Putamen (tissue), 1 donor: ENCODE measurements around the gene VOPP1.

Experiments used
- DNase-seq: peaks from one replicate; pipeline ENCODE4 v3.0.0-alpha.2; 2016; ENCODE audit warnings: low spot score

Gene VOPP1

DNA sequence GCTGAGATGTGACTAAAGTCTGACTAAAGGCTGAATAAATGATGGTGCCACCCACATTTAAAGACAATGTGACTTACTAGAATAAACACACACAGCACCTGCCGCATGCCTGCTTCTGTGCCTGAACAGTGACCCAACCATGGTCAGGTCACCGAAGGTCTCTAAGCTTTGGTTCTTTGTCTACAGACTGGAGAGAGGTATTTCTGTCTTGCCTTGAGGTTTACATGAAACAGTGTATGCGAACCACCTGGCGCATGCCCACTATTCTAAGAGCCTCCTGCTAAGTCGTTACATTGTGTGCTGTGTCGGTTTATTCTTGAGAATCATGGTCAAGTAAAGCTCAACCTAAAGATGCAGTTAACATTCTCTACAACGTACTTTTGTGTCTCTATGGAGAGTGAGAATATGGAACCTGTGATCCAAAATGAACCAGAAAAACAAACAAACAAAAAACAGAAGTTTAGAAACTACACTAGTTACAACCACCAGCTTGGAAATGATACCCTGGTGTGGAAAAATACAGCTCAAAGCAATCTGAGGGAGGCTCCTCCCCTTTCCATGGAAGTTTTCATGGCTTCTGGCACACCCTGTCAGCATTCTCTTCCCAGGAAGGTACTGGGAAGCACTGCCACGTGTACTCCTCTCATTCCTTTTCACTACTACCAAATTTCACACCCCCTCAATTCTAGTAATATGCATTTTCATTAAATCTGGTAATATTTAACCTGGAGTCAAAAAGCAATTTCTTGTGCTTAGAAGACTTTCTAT, 40.0 kb downstream of the VOPP1 start:
- DNase-seq = no peak

DNA sequence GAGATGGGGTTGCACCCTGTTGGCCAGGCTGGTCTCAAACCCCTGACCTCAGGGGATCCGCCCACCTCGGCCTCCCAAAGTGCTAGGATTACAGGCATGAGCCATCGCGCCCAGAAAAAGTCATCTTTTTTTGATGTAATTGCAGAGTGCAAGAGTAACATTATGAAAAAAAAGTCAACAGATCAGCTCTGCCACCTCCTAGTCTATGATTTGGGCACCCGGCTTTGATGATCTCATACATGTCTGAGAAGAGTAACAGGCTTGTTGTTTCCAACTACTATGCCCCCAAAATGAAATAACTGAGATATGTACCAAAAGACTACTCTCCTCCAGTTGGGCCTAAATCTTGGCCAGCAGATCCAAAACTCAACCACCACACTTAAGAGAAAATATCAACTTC, 40.8 kb downstream of the VOPP1 start:
- no peak for DNase-seq

DNA sequence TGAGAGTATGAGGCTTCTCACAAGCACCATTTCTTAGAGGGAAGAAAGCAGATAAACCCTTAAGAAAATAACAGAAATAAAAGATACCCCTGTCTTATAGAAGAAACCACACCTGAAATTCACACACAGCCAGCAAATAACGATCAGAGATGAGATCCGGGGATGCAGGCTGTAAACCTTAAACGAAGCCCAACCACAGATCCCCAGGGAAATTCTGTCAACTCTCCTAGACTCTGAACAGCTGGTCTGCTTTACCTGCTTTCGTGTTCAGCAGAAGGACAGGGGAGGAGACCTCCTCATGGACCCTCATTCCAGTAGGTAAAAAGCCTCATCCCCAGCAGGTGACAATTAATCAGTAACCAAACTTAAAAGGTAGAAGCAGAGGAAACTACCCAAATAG, 45.0 kb downstream of the VOPP1 start:
- no peak for DNase-seq

DNA sequence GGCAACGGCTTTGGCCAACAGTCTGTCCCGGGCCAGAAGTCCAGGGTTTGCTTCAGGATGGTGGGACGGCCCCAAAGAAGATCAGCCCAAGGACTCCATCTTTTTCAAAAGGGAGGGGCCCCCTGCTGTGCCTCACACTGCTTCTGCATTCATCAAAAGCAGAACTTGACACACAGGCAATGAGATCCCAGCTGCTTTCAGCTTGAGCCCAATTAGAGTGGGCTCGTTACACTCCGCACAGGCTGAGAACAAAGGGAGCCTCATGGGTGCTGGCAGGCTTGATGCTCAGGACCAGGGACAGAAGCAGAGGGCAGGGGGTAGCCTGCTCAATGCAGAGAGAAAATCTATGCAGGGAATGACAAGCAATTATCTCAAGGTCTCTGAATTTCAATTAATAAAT, 45.5 kb downstream of the VOPP1 start:
- DNase-seq = peak; percentile 47

DNA sequence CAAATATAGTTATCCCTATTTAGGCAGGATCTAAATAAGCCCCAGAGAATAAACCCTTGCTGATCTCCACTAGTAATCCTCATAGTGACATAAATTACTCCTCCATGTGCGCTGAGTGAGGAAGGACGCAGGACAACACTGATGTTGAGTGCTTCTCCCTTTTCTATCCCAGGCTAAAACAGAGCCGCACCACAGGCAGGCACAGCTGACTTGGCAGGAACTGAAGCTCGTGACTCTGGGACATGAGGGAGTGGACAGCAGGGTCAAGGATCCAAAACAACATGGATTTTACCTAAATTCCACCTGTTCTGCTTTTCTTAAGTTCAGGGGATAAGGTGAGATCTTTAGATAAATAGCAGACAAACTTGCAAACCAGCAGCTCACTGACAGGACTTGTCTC, 46.0 kb downstream of the VOPP1 start:
- peak; percentile 30 for DNase-seq

DNA sequence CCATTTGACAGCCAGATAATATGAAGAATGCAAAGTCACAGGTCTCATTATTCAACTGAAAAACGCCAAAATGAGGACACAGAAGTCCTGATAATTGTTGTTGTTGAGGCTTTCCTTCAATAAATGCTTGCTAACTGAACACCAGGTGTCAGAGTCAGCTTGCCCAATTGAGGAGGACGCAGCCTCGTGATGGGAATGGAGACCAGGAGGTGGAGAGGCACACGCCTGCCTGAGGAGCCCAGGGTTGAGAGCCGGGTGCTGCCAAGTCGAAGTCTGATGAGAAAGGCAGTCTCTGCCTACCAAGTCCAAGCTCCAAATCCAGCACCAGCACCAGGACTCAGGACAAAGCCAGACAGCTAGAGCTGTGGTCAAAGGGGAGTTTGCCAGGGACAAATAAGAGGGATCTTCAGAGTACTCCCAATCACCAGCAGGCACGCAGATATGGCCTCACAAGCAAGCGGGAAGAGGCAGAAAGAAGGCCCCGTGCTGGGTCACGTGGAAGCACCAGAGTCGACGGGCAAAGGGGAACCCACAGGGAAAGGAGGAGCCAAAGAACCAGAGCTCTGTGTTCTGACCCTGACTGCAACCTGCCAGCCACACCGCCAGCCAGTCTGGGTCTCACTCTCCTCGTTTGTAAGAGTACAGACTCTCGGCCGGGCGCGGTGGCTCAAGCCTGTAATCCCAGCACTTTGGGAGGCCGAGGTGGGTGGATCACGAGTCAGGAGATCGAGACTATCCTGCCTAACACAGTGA, 47.6 kb downstream of the VOPP1 start:
- DNase-seq = no peak

DNA sequence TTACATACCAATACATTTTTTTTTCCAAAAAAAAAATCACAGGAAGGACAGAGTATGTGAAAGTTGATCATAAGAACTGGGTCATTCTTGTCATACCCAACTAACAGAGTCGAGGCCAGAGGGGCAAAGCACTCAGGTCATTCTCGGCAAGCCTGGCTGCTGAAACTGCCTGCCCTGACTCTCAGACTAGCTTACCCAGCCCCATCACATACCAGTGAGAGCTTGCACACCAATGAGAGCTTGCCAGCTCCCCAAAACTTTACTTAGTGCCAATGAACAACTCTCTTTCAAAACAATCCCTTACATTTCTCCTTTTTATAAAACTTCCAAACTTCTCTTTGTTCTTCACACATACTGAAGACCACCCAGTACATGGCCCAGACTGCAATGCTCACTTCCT, 48.9 kb downstream of the VOPP1 start:
- DNase-seq = no peak

DNA sequence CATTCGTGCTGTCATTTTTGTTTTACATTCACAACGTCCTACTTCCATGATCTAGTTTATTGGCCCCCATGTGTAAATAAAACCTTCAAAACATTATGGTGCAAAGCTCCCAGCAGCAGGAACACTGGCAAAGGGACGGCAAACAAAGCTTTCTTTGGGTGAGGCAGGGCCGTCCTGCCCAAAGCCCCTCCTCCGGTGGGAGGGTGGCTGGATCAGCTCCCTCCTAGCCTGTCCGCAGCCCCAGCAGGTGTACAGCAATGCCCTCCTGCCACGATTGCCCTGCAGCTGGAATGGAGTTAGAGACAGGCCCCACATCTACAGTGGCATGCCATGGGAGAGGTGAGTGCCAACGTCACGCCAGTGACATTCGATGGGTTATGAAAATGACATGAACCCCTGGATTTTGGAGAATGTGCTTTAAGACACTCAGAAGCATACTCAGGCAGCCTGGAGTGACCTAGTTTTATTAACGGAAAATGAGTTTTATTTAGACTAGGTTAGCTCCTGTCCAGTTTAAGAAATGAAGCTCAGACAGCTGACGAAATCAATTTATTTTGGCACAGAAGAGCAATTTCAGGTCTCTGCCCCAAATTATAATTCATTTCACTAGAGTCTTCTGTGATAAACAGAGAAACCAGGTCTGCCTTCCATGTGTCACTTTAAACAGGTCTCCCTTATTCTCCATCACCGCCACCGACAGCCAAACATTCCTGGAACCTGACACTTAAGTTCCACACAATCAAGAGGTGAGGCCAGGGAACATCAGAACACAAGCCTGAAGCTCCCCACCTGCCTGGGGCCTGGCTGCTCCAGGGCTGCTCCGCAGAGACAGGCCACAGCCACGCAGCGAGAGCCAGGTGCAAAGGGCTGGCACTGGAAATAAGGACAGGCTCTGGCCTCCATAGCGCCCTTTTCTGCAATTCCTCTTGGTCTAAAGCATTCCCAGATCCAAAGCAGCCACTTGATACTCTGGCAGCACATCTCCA, 50.1 kb downstream of the VOPP1 start:
- no peak for DNase-seq

DNA sequence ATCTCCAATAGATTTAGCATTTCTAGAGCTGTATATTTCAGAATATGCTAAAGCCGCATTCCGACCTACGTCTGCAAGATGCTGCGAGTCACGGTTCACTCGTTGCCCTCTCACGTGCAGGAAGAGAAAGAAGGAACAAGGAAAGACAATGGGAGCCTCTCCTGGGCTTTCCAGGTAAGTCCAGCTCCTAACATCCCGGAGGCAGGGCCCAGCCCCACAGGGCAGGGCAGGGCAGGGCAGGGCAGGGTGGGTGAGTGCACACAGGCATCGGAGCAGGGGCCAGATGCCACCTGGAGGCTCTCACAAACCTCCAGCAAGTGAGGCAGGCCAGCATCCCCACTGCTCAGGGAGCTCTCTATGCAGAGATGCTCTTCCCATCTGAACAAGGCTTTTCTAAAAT, 50.8 kb downstream of the VOPP1 start:
- no peak for DNase-seq

DNA sequence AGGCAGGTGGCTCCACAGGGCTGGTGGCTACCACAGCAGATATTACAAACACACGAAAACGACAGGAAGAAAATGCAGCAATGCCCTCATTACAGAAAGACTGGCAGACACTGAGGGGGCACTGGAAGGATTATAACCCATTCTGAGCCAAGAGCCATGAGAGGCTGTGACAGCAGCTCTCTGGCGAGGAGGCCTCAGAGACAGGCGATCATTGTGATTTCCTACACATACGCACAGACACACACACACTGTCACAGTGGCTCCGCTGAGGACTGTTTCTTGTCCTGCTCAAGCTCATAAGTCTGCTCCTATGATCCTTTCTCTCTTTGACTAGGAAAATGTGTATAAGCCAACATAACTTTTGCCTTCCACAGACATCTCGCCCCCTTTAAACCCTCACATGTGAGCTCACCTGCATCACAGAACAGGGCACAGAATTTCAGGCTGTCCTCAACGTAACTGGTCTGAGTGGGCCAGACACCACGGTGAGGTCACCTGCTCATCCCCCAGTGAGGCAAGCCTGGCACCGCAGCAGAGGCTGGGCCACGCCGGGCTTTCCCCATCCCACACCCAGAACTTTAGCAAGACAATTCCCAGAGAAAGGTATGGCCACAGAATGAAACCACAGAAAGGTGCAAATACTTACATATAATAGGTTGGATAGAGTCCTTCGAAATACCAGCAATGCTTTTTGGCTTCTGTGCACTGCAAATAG, 51.7 kb downstream of the VOPP1 start:
- no peak for DNase-seq

DNA sequence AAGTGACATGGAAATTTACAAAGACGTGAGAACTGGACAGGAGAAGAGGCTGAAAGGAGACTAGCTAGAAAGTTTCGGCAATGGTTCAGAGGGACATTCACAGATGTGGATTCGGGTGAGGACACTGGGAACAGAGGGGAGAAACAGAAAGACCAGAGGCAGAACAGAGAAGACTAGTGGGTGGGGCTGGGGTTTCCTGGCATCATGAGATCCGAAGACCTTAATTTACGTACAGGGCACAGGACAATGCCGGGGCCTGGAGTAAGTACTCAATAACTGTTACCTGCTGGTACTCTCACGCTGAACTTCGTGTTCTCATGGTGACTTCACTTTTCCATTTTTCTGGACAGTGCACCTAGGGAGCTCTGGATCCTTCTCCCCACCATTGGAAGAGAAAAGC, 53.5 kb downstream of the VOPP1 start:
- DNase-seq = no peak

DNA sequence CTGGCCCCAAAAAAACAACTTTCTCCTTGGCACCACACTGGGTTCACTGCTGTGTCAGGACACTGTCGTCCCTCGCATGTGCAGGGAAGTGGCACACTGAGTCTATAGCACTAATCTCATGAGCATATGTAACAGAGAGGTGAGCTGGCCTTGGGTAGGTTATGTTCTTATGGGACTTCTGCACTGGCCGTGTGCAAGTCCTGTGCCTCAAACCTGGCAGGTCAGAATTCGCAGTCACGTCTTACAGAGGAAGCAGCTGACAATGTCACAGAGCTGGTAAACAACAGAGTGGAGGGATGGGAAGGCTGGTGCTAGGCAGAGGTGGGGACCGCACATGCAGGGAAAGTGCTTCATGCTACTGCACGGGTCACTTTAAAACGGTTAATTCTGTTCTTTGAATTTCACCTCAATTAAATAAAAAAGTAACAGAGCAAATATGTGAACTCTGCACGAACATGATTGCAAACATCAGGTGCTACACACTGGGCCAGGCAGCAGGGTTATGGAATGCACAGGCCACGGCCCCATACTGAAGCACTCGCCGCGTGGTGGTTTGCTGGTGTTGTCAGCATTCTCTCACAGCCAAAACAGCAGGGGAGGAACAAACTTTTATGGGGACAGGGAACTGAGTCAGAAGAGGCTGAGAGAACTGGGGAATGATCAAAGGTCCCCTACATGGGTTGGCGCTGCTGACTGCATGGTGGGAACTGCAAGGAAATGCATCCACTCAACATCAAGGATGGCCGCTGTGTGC, 54.2 kb downstream of the VOPP1 start:
- DNase-seq = no peak

DNA sequence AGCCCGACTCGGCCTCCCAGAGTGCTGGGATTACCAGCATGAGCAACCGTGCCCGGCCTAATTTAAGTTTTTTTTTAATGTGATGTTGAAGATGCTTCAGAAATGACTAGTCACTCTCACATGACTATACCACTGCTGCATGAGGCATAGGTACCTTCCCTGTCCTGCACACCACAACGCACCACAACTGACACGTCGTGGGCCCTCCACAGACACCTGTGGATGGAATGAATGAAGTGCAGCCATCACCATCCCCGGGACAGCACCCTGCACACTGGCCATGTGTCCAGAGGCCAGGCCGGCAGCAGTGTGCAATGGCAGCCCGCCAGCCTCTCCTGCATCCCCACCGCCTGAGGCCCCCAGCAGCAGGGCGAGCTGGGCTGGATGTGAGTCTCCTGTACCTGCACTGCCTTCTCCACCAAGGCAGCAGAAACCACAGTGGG, 55.1 kb downstream of the VOPP1 start:
- no peak for DNase-seq

DNA sequence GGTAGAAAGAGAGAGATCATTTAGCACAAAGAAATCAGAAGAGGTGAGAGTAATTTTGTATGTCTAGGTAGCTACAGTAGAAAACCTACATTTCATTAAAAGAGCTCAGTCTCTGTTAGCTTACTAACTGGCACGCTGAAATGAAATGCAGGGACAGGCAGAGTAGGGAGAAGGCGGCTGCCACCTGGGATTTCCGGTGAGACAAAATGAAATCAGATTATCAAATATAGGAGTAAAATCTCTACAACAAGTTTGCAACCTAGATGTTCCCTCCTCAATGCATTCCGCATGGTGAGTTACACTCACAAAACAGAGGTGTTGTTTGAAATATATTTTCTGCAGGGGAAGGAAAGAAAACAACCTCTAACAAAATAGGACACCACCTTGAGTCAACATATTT, 55.9 kb downstream of the VOPP1 start:
- no peak for DNase-seq

DNA sequence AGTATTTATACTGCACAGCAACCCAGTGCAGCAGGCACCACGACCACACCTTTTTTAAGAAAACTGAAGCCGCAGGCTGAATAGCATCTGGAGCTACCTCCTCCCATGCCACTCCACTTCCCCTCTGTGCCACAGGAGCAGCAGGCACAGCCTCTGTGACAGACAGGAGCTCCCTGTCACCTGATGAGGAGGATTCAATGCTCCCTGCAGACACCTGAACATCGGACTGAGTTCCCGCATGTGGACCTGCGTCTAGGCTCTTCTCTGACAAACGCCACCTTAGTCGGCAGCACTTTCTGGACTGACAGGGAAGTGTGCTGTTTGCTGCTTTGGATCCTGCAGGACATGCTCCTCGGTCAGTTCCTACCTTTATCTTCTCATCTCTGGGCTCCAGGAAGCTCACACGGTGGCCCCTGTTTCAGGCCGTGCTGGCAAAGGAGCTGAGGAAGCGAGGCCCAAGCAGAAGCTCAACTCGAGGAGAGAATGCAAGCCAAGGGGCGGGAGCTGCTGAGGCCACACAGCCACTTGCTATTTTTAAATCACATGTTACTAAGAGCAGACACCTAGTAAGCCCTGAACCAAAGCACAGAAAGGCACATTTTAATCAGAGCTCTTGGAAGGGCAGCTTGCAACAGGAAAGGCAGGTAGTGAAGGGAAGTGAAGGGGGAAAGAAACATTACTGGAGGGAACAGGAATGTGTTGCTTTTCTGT, 56.6 kb downstream of the VOPP1 start:
- no peak for DNase-seq

DNA sequence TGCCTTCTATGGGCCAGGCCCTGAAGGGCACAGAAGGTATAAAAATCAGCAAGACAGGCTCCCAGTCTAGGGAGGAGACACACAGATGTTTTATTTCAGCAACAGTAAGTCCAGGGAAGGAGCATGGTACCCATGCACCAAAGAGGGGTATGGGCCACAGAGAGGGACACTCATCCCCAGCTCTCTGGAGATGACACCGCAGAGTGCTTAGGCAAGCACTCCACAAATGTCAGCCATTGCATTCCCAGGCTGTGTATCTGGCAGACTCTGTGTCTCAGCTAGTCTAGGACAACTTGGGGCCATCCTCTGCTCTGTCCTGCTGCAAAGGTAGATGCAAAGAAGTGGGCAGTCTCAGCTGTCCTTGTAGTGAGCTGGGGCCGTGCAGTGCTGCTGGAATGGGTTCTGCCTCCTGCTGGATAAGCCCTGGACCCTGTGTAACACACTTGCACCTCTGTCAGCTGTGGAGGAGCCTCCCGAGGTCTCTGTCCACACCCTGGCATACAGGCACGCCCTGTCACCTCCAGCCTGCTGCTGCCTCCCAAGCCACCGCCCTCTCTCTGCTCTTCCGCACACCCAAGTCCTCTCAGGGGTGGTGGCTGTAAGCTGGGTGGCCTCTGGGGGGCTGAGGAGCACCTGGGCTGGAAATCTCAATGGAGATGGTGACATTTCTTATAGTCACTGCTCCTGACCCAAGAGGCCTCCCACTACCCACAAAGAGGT, 57.6 kb downstream of the VOPP1 start:
- DNase-seq = no peak

DNA sequence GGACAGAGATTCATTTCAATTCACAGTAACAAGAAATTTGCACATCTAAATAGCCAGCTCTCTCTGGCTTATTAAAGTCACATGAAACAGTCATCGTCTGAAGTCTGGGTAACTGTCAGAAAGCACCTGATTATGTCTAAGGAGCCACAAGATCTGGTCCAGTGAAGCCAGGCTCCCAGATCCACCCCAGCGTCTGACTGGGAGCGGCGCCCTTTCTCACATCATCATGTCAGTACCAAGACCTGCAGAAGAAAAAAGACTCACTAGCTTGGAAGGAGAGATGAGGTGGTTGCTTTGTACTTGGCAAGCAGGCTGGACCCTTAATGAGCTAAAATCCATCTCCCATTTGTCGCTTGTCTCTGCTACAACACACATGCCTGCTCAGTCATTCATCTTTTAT, 58.4 kb downstream of the VOPP1 start:
- DNase-seq = no peak

DNA sequence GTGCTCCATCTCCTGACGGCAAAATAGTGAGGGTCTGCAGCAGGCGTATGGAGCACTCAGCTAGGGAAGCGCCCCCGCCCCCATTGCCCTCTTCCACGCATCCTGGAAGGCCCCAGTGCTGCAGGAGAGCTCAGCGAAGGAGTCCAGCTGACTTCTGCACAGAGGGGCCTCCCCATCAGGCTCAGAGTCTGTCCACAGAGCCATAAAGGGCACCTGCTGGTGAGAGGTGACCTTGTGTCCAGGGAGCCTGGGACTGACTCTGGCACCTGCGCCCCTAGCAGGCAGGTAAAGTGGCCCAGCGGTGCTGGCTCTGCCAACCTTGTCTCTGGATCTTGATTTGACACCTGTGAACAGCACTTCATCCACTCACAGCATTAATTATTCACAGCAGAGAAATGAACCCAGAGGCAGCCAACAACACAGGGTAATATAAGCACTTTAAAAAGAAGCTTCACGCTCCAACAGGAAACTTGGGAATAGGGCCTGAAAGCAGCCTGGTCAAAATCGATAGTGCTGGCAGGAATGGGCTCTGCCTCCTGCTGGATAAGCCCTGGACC, 59.6 kb downstream of the VOPP1 start:
- no peak for DNase-seq

DNA sequence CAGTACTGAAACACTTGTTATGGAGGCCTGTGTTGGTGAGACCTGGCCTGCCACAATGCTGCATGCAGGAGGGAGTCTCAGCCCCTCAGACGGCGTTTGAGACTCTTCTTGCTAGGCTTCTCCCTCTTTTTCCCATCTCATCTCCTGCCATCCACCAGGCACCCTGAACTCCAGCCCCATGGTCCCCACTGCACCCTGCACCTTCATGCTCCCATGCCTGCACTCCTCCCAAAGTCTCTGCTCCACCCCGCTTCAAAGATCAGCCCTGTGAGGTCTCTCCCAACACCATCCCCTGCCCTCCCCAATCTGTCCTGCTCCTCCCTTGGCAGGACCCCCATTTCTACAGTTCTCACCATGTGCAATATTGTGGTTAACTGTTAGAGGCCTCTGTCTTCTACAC, 61.7 kb downstream of the VOPP1 start:
- DNase-seq = no peak
